ENCODE results near the gene LGSN. TPM values are rescaled to one million over a fixed set of nuclear protein-coding genes. Genes with fewer than 3 reads are reported as not detected.
"Not testable (repeated sequence)": the region's sequence is repeated elsewhere in the genome, so short reads cannot be mapped to it uniquely, and the experiment has no call there.

LGSN gene
- total RNA-seq, 2 donors from 2014 or later, result under 0.01 to 0.26 TPM

DNA sequence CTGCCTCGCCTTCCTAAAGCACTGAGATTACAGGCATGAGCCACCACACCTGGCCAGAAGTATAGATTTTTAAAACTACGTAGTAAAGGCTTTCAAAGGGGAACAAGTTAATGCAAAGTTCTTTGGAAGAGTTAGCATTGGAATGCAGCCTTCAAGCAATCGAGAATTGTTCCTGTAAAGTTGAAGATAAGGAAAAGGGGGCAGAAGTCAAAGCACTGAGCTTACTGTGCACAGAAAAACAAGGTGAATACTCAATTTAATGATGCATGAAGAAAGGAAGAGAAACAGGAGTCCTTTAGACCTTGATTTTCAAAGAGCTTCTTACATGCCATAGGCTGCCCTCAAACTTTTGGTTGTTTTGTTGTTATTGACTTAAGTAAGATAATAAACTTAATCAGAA, 29.1 kb upstream of the LGSN start:
- no peak for TF ChIP-seq POLR2A (IDR thresholded peaks at IDR 0.05)
- TF ChIP-seq, protein P1, sequence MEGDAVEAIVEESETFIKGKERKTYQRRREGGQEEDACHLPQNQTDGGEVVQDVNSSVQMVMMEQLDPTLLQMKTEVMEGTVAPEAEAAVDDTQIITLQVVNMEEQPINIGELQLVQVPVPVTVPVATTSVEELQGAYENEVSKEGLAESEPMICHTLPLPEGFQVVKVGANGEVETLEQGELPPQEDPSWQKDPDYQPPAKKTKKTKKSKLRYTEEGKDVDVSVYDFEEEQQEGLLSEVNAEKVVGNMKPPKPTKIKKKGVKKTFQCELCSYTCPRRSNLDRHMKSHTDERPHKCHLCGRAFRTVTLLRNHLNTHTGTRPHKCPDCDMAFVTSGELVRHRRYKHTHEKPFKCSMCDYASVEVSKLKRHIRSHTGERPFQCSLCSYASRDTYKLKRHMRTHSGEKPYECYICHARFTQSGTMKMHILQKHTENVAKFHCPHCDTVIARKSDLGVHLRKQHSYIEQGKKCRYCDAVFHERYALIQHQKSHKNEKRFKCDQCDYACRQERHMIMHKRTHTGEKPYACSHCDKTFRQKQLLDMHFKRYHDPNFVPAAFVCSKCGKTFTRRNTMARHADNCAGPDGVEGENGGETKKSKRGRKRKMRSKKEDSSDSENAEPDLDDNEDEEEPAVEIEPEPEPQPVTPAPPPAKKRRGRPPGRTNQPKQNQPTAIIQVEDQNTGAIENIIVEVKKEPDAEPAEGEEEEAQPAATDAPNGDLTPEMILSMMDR (IDR thresholded peaks at IDR 0.05), result no peak
- intact Hi-C loops (cut with DNase I), result loop anchor here (10.0 kb wide), 2 partner anchors 246 to 406 kb away; no protein-coding TSS in a partner anchor
- no peak for ATAC-seq
- Histone ChIP-seq H3K4me3 (no peak overlapping the region), H3K4me1 (peaks cover 9% of the 10 kb centered on the region), H3K36me3 (replicated peaks in 1 of 2; ENCODE audit: insufficient read depth in 1 of 2, low read depth in 2 of 2) (no peaks in the 10 kb centered on the region), H3K27me3 (no peaks in the 10 kb centered on the region), H3K9me3 (no peaks in the 10 kb centered on the region), H3K27ac (no peak overlapping the region)
- DNase-seq, result no peak
- WGBS, 2 donors, result 59 to 65% methylated on average over 3 of the region's 3 CpGs

DNA sequence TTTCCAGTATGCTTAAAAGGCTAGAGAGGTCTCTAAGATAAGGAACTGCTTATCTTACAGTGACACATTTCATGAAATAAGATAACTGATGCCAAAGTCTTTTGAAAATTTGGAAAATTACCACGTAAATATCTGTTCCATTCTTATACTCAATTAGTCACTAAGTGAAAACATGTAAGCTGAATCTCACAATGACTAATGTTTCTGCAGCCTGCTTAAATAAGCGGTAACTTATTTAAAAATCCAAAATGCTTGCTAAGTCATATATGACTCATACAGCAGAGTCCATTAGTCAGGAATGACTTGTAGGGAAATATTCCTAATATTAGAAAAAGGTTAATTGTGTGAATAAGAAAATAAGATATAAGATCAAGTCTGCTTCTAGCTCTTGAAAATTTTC, 27.8 kb upstream of the LGSN start:
- Histone ChIP-seq H3K27ac (no peak overlapping the region), H3K4me3 (no peak overlapping the region), H3K36me3 (replicated peaks in 1 of 2; ENCODE audit: insufficient read depth in 1 of 2, low read depth in 2 of 2) (no peaks in the 10 kb centered on the region), H3K4me1 (peaks cover 5% of the 10 kb centered on the region), H3K9me3 (no peaks in the 10 kb centered on the region), H3K27me3 (no peaks in the 10 kb centered on the region)
- WGBS, 2 donors, result 35 to 51% methylated on average over 2 of the region's 2 CpGs
- intact Hi-C loops (cut with DNase I), result loop anchor here (10.0 kb wide), 2 partner anchors 247 to 407 kb away; no protein-coding TSS in a partner anchor
- TF ChIP-seq, protein P1 (IDR thresholded peaks at IDR 0.05), result no peak
- no peak for TF ChIP-seq POLR2A (IDR thresholded peaks at IDR 0.05)
- DNase-seq (no peak), ATAC-seq (no peak)

DNA sequence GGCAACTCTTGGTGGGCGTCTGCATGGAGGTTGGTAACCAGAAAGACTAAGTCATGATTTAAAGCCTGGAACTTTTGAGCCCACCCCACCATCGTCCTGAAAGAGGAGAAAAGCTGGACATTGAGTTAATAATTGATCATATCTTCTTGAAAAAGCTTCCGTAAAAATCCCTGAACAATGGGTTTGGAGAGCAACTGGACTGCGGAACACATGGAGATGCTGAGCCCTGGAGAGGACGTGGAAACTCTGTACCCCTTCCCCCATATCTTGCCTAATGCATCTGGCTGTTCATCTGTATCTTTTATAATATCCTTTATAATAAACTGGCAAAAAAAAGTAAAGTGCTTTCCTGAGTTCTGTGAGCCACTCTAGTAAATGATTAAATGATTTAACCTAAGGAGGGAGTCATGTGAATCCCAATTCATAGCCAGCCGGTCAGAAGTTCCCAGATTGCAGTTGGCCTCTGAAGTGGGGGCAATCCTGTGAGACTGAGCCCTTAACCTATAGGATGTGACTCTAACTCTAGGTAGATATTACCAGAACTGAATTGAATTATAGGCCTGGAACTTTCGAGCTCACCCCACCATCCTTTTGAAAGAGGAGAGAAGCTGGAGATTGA, 26.5 kb upstream of the LGSN start:
- TF ChIP-seq POLR2A (IDR thresholded peaks at IDR 0.05), result no peak
- TF ChIP-seq, protein P1 (IDR thresholded peaks at IDR 0.05), result no peak
- H3K4me1 ChIP-seq, result no peaks in the 10 kb centered on the region
- 65 to 71% methylated on average over 7 of the region's 7 CpGs for WGBS, 2 donors

DNA sequence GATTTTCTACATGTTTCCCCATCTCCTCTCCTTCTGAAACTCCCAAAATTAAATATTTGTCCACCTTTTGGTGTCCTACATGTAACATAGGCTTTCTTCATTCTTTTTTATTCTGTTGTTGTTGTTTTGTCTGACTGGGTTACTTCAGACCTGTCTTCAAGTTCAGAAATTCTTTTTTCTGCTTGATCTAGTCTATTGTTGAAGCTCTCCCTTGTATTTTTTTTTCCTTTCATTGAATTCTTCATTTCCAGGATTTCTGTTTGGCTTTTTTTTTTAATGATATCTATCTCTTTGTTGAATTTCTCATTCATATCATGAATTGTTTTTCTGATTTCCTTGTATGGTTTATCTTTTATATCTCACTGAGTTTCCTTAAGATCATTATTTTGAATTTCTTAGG, 20.6 kb upstream of the LGSN start:
- ATAC-seq (no peak), DNase-seq (no peak)
- H3K36me3 ChIP-seq (replicated peaks in 1 of 2; ENCODE audit: insufficient read depth in 1 of 2, low read depth in 2 of 2), result no peaks in the 10 kb centered on the region
- no peak overlapping the region for H3K4me3 ChIP-seq
- no peaks in the 10 kb centered on the region for H3K9me3 ChIP-seq
- no peak for TF ChIP-seq POLR2A (IDR thresholded peaks at IDR 0.05)
- TF ChIP-seq, protein P1 (IDR thresholded peaks at IDR 0.05), result no peak
- intact Hi-C loops (cut with DNase I), result loop anchor here (10.0 kb wide), 2 partner anchors 254 to 414 kb away; no protein-coding TSS in a partner anchor
- H3K27me3 ChIP-seq, result no peaks in the 10 kb centered on the region
- H3K27ac ChIP-seq, result no peak overlapping the region
- no peaks in the 10 kb centered on the region for H3K4me1 ChIP-seq

More for the DNA sequence above, 26.5 kb upstream of the LGSN start:
- no peak for ATAC-seq
- Histone ChIP-seq H3K27me3 (no peaks in the 10 kb centered on the region), H3K36me3 (replicated peaks in 1 of 2; ENCODE audit: insufficient read depth in 1 of 2, low read depth in 2 of 2) (no peaks in the 10 kb centered on the region), H3K4me3 (no peak overlapping the region), H3K27ac (no peak overlapping the region), H3K9me3 (no peaks in the 10 kb centered on the region)
- no peak for DNase-seq
- intact Hi-C loops (cut with DNase I), result loop anchor here (10.0 kb wide), 2 partner anchors 248 to 408 kb away; no protein-coding TSS in a partner anchor

DNA sequence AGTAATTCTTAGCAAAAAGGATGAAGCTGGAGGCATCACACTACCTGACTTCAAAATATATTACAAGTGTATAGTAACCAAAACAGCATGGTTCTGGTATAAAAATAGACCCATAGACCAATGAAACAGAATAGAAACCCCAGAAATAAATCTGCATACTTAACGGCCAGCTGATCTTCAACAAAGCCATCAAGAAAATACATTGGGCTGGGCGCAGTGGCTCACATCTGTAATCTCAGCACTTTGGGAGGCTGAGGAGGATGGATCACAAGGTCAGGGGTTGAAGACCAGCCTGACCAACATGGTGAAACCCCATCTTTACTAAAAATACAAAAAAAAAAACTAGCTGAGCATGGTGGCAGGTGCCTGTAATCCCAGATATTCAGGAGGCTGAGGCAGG, 14.9 kb upstream of the LGSN start:
- H3K27me3 ChIP-seq; H3K9me3 ChIP-seq; H3K4me3 ChIP-seq; ATAC-seq; H3K36me3 ChIP-seq (replicated peaks in 1 of 2; ENCODE audit: insufficient read depth in 1 of 2, low read depth in 2 of 2); H3K27ac ChIP-seq; H3K4me1 ChIP-seq; intact Hi-C loops (cut with DNase I); DNase-seq: not testable (repeated sequence)
- WGBS, 2 donors, result 47 to 54% methylated on average over 2 of the region's 2 CpGs

Data from body of pancreas (tissue), 4 donors.